KMS-11 (cell line): ENCODE results near the gene JARID2.
A peak's percentile ranks its signal among the peaks of the same experiment; 100 is the strongest.

Experiments
- H2AFZ ChIP-seq: fragments of 200-600 bp; sonication (generic); 2 replicates; pipeline ENCODE4 v1.6.1; 2016; ENCODE audit warnings: antibody characterized with exemption, mixed run types, low read depth
- H3K27ac ChIP-seq: fragments of 200-600 bp; sonication (generic); 2 replicates; pipeline ENCODE4 v1.6.1; 2016; ENCODE audit warnings: mild to moderate bottlenecking, mixed run types
- H3K27me3 ChIP-seq: fragments of 200-600 bp; sonication (generic); 2 replicates; pipeline ENCODE4 v1.6.1; 2017; ENCODE audit warnings: mild to moderate bottlenecking, low read depth, mixed run types, moderate library complexity; ENCODE audit not compliant: insufficient read depth
- H3K36me3 ChIP-seq: fragments of 200-600 bp; sonication (generic); 2 replicates; pipeline ENCODE4 v1.6.1; 2017; ENCODE audit warnings: mild to moderate bottlenecking, mixed run types; ENCODE audit not compliant: insufficient read depth
- H3K4me1 ChIP-seq: fragments of 200-600 bp; sonication (generic); 2 replicates; pipeline ENCODE4 v1.6.1; 2016; ENCODE audit warnings: mild to moderate bottlenecking, low read depth, mixed run types; ENCODE audit not compliant: poor library complexity, severe bottlenecking
- H3K4me2 ChIP-seq: fragments of 200-600 bp; sonication (generic); 2 replicates; pipeline ENCODE4 v1.7.0; 2016; ENCODE audit warnings: mild to moderate bottlenecking, mixed run types
- H3K4me3 ChIP-seq: fragments of 200-600 bp; sonication (generic); IDR thresholded peaks from 2 replicates; pipeline ENCODE4 v1.6.1; 2017; ENCODE audit warnings: low read depth, low read length, mixed read lengths; ENCODE audit not compliant: insufficient read depth
- H3K79me2 ChIP-seq: fragments of 200-600 bp; sonication (generic); 2 replicates; pipeline ENCODE4 v1.6.1; 2016; ENCODE audit warnings: low read depth, mixed run types; ENCODE audit not compliant: insufficient read depth
- H3K9ac ChIP-seq: fragments of 200-600 bp; sonication (generic); 2 replicates; pipeline ENCODE4 v1.6.1; 2016; ENCODE audit warnings: mild to moderate bottlenecking, mixed run types
- H4K20me1 ChIP-seq: fragments of 200-600 bp; sonication (generic); 2 replicates; pipeline ENCODE4 v1.6.1; 2016; ENCODE audit warnings: mild to moderate bottlenecking, mixed run types; ENCODE audit not compliant: insufficient read depth
- CTCF ChIP-seq: fragments of 200-600 bp; sonication (generic); conservative IDR thresholded peaks from 2 replicates; pipeline ENCODE4 v1.6.1; 2017; ENCODE audit warnings: low read depth, mild to moderate bottlenecking, antibody characterized with exemption, low read length, moderate library complexity, mixed read lengths

JARID2 gene

GRCh38 chr6:15239616-15240364 is 6.1 kb upstream of the JARID2 start:
- H4K20me1 ChIP-seq: no peaks in the 10 kb centered on the region
- H3K79me2 ChIP-seq: no peaks in the 10 kb centered on the region
- no peaks in the 10 kb centered on the region for H3K4me1 ChIP-seq
- no peak for TF ChIP-seq CTCF
- no peak overlapping the region for H3K9ac ChIP-seq
- H3K4me3 ChIP-seq: no peak overlapping the region
- H3K27ac ChIP-seq: no peak overlapping the region
- no peak overlapping the region for H2AFZ ChIP-seq
- no peak overlapping the region for H3K4me2 ChIP-seq
- H3K36me3 ChIP-seq: no peaks in the 10 kb centered on the region
- H3K27me3 ChIP-seq: no peaks in the 10 kb centered on the region

- Histone ChIP-seq H3K4me3 (no peak overlapping the region), H3K27ac (no peak overlapping the region)
These were observed 3.4 kb upstream of the JARID2 start for GRCh38 chr6:15242503-15242902.

GRCh38 chr6:15242937-15243614 is 2.8 kb upstream of the JARID2 start:
- no peak for TF ChIP-seq CTCF
- no peak overlapping the region for H3K4me2 ChIP-seq
- no peaks in the 10 kb centered on the region for H3K36me3 ChIP-seq
- H3K27ac ChIP-seq: no peak overlapping the region
- no peak overlapping the region for H3K9ac ChIP-seq
- no peaks in the 10 kb centered on the region for H4K20me1 ChIP-seq
- peaks cover 17% of the 10 kb centered on the region; the same call in 1 of the 2 replicates for H3K79me2 ChIP-seq
- no peaks in the 10 kb centered on the region for H3K27me3 ChIP-seq
- no peak overlapping the region for H3K4me3 ChIP-seq
- H2AFZ ChIP-seq: no peak overlapping the region
- H3K4me1 ChIP-seq: no peaks in the 10 kb centered on the region

More at GRCh38 chr6:15242503-15242902, 3.4 kb upstream of the JARID2 start:
- Histone ChIP-seq H2AFZ (no peak overlapping the region), H3K27me3 (no peaks in the 10 kb centered on the region), H3K9ac (no peak overlapping the region), H3K4me1 (no peaks in the 10 kb centered on the region), H4K20me1 (no peaks in the 10 kb centered on the region), H3K36me3 (no peaks in the 10 kb centered on the region), H3K79me2 (peaks cover 16% of the 10 kb centered on the region; the same call in 1 of the 2 replicates), H3K4me2 (no peak overlapping the region)
- no peak for TF ChIP-seq CTCF

- Histone ChIP-seq H3K36me3 (no peaks in the 10 kb centered on the region), H2AFZ (peak overlapping the region; percentile 86; the same call in 1 of the 2 replicates), H3K4me2 (peak overlapping the region; percentile 54), H3K4me3 (no peak overlapping the region), H3K79me2 (peaks cover 20% of the 10 kb centered on the region; the same call in 1 of the 2 replicates), H3K27me3 (no peaks in the 10 kb centered on the region), H3K9ac (peak overlapping the region; percentile 81; the same call in 1 of the 2 replicates), H3K4me1 (no peaks in the 10 kb centered on the region), H3K27ac (no peak overlapping the region), H4K20me1 (no peaks in the 10 kb centered on the region)
- TF ChIP-seq CTCF: no peak
These were observed 1.8 kb upstream of the JARID2 start for GRCh38 chr6:15243910-15244619.
